Measurements from ENCODE around the gene CAMKK2.

CAMKK2 gene

DNA sequence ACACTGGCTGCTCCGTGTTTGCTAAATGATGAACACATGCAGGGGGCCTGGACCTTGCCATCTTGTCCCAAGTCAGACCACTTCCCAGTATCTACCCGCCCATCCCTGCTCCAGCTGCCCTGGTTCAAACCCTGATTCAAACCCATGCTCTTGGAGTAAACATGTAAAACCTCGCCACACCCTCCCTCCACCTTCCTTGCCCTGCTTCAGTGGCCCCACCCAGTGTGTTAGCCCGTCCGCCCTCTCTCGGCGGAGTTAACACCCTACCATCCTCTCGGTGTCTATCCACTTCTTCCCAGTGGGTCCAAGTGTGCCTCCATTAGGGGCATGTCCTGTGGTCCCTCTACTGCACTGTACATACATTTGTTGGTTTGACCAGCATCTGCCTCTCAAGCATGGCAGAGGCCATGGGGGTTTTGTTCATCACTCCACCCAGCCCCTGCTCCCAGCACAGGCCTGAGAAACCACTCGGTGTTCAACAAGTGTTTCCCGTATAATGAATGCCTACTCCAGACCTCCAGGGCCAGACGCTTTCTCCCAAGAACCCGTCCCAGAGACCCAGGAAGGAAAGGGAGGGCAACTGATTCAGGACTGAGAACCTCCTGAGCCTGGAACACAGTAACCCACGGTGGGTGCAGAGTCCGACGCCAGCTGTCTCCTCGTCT is 49.5 kb downstream of the CAMKK2 start:
- Histone ChIP-seq H3K4me1 (no peaks in the 10 kb centered on the region), H3K36me3 (peaks cover 51% of the 10 kb centered on the region), H3K4me3 (ENCODE audit: low read depth, low read length) (no peak overlapping the region), H3K27me3 (no peaks in the 10 kb centered on the region), H3K9me3 (no peaks in the 10 kb centered on the region)
- no peak for DNase-seq
- no peak for TF ChIP-seq CTCF (IDR thresholded peaks at IDR 0.05; ENCODE audit: low read depth, low read length)

GRCh38 chr12:121245951-121246350 is 50.6 kb downstream of the CAMKK2 start:
- Histone ChIP-seq H3K4me3 (ENCODE audit: low read depth, low read length) (no peak overlapping the region), H3K36me3 (peaks cover 51% of the 10 kb centered on the region), H3K4me1 (no peaks in the 10 kb centered on the region), H3K27me3 (no peaks in the 10 kb centered on the region), H3K9me3 (no peaks in the 10 kb centered on the region)
- no peak for TF ChIP-seq CTCF (IDR thresholded peaks at IDR 0.05; ENCODE audit: low read depth, low read length)
- no peak for DNase-seq

- H3K4me3 ChIP-seq (ENCODE audit: low read depth, low read length) = no peak overlapping the region
- no peak for DNase-seq
- H3K4me1 ChIP-seq = no peaks in the 10 kb centered on the region
- TF ChIP-seq CTCF (IDR thresholded peaks at IDR 0.05; ENCODE audit: low read depth, low read length) = no peak
- H3K9me3 ChIP-seq = no peaks in the 10 kb centered on the region
- peaks cover 46% of the 10 kb centered on the region for H3K36me3 ChIP-seq
- no peaks in the 10 kb centered on the region for H3K27me3 ChIP-seq
Observed at GRCh38 chr12:121245031-121245430, 51.5 kb downstream of the CAMKK2 start.

DNA sequence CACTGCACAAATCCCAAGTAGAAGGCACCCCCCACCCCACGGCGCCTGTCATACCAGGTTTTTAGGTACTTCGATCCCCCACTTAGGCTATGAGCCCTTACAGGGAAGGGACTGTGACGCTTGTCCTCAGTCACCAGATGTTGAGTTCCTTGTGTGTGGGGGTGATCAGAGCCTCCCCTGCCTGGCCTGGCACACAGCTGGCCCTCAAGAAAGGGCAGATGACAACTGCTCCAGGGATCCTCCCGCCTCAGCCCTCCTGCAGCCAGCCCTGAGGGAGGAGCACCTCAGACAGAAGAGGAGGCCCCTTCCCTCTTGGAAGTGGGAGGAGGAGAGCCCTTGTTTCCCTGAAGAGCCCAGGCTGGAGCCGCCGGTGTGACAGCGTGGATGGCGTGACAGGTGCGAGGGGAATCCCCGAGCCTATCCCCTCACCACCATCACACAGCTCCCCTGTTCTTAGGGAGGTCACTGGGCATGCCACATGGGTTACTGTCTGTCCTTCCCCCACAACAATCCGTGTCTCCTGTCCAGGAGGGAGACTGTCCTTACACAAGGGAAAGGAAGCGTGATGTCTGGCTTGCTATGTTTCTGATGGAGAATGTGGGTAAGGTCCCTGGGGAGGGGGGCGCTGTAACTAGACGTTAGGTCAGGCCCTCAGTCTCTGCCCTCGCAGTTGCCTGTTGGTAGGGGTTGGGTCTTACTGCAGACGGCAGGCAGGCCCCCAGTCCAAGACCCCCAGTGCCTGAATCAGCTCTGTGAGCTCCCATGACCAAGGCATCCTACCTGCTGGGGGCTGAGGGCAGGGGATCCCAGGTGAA is 55.1 kb downstream of the CAMKK2 start:
- Histone ChIP-seq H3K4me3 (ENCODE audit: low read depth, low read length) (no peak overlapping the region), H3K9me3 (no peaks in the 10 kb centered on the region), H3K4me1 (no peaks in the 10 kb centered on the region), H3K27me3 (no peaks in the 10 kb centered on the region), H3K36me3 (peaks cover 20% of the 10 kb centered on the region)
- TF ChIP-seq CTCF (IDR thresholded peaks at IDR 0.05; ENCODE audit: low read depth, low read length) = no peak
- DNase-seq = no peak

- H3K9me3 ChIP-seq = no peaks in the 10 kb centered on the region
- no peak for DNase-seq
- no peak for TF ChIP-seq CTCF (IDR thresholded peaks at IDR 0.05; ENCODE audit: low read depth, low read length)
- H3K36me3 ChIP-seq = peaks cover 20% of the 10 kb centered on the region
- no peaks in the 10 kb centered on the region for H3K4me1 ChIP-seq
- no peak overlapping the region for H3K4me3 ChIP-seq (ENCODE audit: low read depth, low read length)
- H3K27me3 ChIP-seq = no peaks in the 10 kb centered on the region
Observed at GRCh38 chr12:121240484-121241101, 55.9 kb downstream of the CAMKK2 start.

GRCh38 chr12:121240062-121240420 is 56.5 kb downstream of the CAMKK2 start:
- peaks cover 20% of the 10 kb centered on the region for H3K36me3 ChIP-seq
- H3K9me3 ChIP-seq = no peaks in the 10 kb centered on the region
- TF ChIP-seq CTCF (IDR thresholded peaks at IDR 0.05; ENCODE audit: low read depth, low read length) = no peak
- H3K27me3 ChIP-seq = no peaks in the 10 kb centered on the region
- H3K4me1 ChIP-seq = no peaks in the 10 kb centered on the region
- no peak overlapping the region for H3K4me3 ChIP-seq (ENCODE audit: low read depth, low read length)
- DNase-seq = no peak
